Naive B cell (primary cell): ENCODE measurements around the gene IGSF8. TPM values are rescaled to one million over a fixed set of nuclear protein-coding genes. Genes with fewer than 3 reads are reported as not detected.
"Not testable (repeated sequence)": the region's sequence is repeated elsewhere in the genome, so short reads cannot be mapped to it uniquely, and the experiment has no call there.

Source experiments
- ATAC-seq, 2 donors: fragments of 150-1000 bp; cut with Tn5 transposase; 2 replicates each; pipeline ENCODE4 v1.10.0; 2021; ENCODE audit warnings: low read depth in 2 of 2, mild to moderate bottlenecking in 2 of 2, moderate library complexity in 2 of 2
- DNase-seq: peaks from one replicate; pipeline ENCODE4 v3.0.0; 2022
- H3K27ac Mint-ChIP-seq, 6 donors: one replicate each; pipeline ENCODE4 v1.8.0; 2020 to 2022; ENCODE audit warnings: mild to moderate bottlenecking in 6 of 6, mixed read lengths in 6 of 6, moderate library complexity in 5 of 6, inconsistent platforms in 2 of 6
- H3K27me3 Mint-ChIP-seq, 3 donors: one replicate each; pipeline ENCODE4 v1.8.0; 2021 to 2022; ENCODE audit warnings: mixed read lengths in 3 of 3, mild to moderate bottlenecking in 1 of 3
- H3K36me3 Mint-ChIP-seq, 2 donors: one replicate each; pipeline ENCODE4 v1.8.0; 2020 to 2022; ENCODE audit warnings: mixed read lengths in 2 of 2, inconsistent platforms in 1 of 2, mild to moderate bottlenecking in 1 of 2
- H3K4me1 Mint-ChIP-seq, 3 donors: one replicate each; pipeline ENCODE4 v1.8.0; 2020 to 2022; ENCODE audit warnings: mixed read lengths in 3 of 3, inconsistent platforms in 1 of 3, mild to moderate bottlenecking in 1 of 3, moderate library complexity in 1 of 3
- H3K4me3 Mint-ChIP-seq, 8 donors: one replicate each; pipeline ENCODE4 v1.8.0; 2020 to 2022; ENCODE audit warnings: mild to moderate bottlenecking in 8 of 8, mixed read lengths in 8 of 8, moderate library complexity in 8 of 8, inconsistent platforms in 2 of 8
- H3K9me3 Mint-ChIP-seq, 7 donors: one replicate each; pipeline ENCODE4 v1.8.0; 2020 to 2022; ENCODE audit warnings: mixed read lengths in 7 of 7, mild to moderate bottlenecking in 5 of 7, inconsistent platforms in 2 of 7, moderate library complexity in 1 of 7
- polyA plus RNA-seq, 6 donors: library from polyadenylated mRNA; unstranded; fragments of 300-500 nt; fragmentation: Illumina TruSeq; gene quantifications; one replicate each; pipeline ENCODE4 v1.2.3, GENCODE V29; 2021; ENCODE audit warnings: low read depth in 6 of 6

IGSF8 gene
- polyA plus RNA-seq, 6 donors from 2014 or later: 33.6 to 53.1 (median 47.7) TPM

DNA sequence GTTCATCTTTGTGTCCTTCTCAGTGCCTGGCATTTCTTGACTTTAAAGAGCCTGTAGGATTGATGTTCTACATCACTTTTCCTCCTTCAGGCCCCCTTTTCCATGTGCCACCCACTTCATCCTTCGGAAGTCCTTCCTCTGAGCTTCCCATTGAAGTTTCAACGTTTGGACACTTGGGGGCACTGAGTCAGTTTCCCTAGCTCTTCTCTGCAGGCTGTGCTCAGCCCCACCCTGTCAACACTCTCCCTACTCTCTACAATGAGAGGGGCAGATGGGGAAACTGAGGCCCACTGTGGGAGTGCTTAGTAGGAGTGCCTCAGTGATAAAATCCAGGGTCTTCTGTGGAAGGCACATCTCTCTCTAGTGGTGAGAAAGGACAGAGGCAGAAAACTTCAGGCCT lies 40.3 kb downstream of the IGSF8 start:
- H3K4me1 Mint-ChIP-seq: no peaks in the 10 kb centered on the region
- DNase-seq (no peak), ATAC-seq (no peak)
- no peaks in the 10 kb centered on the region for H3K36me3 Mint-ChIP-seq
- H3K9me3 Mint-ChIP-seq: no peaks in the 10 kb centered on the region
- H3K27me3 Mint-ChIP-seq: peaks cover 51 to 88% (median 83%) of the 10 kb centered on the region in 3 donors
- H3K27ac Mint-ChIP-seq: no peak overlapping the region
- no peak overlapping the region for H3K4me3 Mint-ChIP-seq

DNA sequence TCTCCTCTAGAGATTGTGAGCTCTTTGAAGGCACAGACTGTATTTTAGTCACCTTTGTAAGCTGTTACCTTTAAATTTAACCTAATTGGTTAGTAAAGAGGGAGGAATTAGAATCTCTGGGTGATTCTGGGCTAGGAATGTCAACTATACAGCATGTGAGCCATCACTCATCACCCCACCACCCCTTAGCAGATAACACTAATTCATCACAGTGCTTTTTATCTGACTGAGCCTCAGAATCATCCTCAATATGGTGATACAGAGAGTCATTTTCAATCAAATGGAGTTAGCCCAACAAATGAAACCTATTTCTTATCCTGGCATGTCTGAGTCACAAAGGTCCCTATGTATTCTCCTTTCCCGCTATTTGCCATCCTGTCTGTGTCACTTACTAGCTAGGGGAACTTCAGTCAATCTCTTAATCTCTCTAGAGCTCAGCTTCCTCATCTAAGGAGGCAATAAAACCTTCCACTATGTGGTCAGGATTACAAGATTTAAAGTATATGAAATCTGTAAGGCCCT lies 41.7 kb downstream of the IGSF8 start:
- H3K36me3 Mint-ChIP-seq: no peaks in the 10 kb centered on the region
- DNase-seq (no peak), ATAC-seq (no peak)
- no peak overlapping the region for H3K27ac Mint-ChIP-seq
- H3K9me3 Mint-ChIP-seq: no peaks in the 10 kb centered on the region
- H3K4me1 Mint-ChIP-seq: no peaks in the 10 kb centered on the region
- H3K27me3 Mint-ChIP-seq: peaks cover 58 to 98% (median 82%) of the 10 kb centered on the region in 3 donors
- no peak overlapping the region for H3K4me3 Mint-ChIP-seq

DNA sequence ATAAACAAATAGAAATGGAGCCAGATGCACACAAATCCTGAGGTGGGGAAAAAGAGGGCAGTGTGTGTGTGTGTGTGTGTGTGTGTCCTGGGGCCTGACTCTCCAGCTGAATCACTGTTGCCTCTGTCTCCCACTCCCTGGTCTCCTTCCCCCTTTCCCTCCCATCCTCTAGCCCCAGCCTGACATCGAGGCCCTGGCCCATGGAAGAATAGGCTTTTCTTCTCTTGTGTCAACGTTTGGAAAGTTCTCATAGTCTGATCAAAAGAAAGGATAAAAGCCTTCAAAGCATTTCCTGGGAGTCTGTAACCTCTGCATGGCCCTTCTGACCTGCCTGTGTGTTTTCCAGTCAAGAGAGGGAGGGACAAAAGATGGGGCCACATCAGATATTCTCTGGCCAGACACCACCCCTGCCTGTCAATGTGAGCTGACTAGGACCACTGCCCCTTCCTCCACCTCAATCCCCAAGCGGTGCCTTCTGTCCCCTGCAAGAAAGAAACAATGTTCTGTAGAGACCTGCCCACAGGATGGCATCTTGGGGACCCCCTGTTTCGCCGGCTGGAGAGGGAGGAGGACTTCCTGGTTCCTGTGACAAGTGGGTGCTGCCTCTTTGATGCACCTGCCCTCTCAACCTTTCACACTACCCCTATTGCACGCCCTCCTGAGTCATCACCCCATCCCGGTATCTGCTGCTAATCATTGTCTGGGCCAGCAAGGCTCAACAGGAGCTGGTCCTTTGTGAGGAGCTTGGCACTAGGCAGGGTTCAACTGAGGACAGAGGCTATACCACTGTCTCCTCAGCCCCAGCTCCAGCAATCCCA lies 44.7 kb downstream of the IGSF8 start:
- H3K27me3 Mint-ChIP-seq: peaks cover 55 to 93% (median 80%) of the 10 kb centered on the region in 3 donors
- no peak overlapping the region for H3K27ac Mint-ChIP-seq
- no peaks in the 10 kb centered on the region for H3K4me1 Mint-ChIP-seq

DNA sequence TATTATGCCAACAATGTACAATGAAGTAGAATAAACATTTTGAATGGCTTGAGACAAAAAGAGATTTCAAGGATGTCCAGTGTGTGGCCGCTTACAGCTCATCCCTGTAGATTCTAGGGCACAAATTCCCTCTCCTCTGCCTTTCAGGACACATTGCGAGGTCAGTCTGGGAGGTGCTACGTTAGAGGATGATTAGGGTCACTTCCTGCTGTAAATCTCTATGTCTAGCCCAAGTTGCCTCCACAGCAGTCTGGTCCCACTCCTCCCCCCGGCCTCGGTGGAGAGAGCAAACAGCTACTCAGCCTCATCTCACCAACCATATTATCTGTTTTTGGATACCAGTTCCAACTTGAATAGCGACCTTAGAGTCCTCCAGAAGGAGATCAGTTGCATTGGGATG lies 45.5 kb downstream of the IGSF8 start:
- H3K9me3 Mint-ChIP-seq: no peaks in the 10 kb centered on the region
- no peak overlapping the region for H3K27ac Mint-ChIP-seq
- no peaks in the 10 kb centered on the region for H3K4me1 Mint-ChIP-seq
- no peak for DNase-seq
- peaks cover 55 to 89% (median 81%) of the 10 kb centered on the region in 3 donors for H3K27me3 Mint-ChIP-seq
- no peak for ATAC-seq
- no peak overlapping the region for H3K4me3 Mint-ChIP-seq
- H3K36me3 Mint-ChIP-seq: no peaks in the 10 kb centered on the region

More for the DNA sequence above, 44.7 kb downstream of the IGSF8 start:
- Mint-ChIP-seq H3K9me3 (no peaks in the 10 kb centered on the region), H3K4me3 (no peak overlapping the region), H3K36me3 (no peaks in the 10 kb centered on the region)
- ATAC-seq (no peak), DNase-seq (no peak)

GRCh38 chr1:160050619-160051018 lies 47.8 kb downstream of the IGSF8 start:
- no peaks in the 10 kb centered on the region for H3K9me3 Mint-ChIP-seq
- H3K4me3 Mint-ChIP-seq: no peak overlapping the region
- H3K27ac Mint-ChIP-seq: no peak overlapping the region
- no peaks in the 10 kb centered on the region for H3K36me3 Mint-ChIP-seq
- H3K4me1 Mint-ChIP-seq: peaks cover 11 to 15% (median 14%) of the 10 kb centered on the region in 3 donors
- ATAC-seq: no peak
- no peak for DNase-seq
- peaks cover 35 to 71% (median 64%) of the 10 kb centered on the region in 3 donors for H3K27me3 Mint-ChIP-seq

DNA sequence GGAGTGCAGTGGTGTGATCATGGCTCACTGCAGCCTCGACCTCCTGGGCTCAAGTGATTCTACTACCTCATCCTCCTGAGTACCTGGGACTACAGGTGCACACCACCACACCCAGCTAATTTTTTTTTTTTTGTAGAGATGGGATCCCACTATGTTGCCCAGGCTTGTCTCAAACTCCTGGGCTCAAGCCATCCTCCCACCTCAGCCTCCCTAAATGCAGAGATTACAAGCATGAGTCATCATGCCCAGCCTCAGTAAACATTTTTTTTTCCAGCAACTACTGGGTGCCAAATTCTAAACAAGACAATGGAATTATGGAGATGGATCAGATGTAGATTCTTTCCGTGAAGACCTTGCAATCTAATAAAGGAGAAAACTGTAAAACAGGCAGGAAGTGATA lies 48.2 kb downstream of the IGSF8 start:
- H3K9me3 Mint-ChIP-seq, H3K36me3 Mint-ChIP-seq, H3K4me3 Mint-ChIP-seq, DNase-seq, ATAC-seq, H3K27ac Mint-ChIP-seq: not testable (repeated sequence)
- Mint-ChIP-seq H3K27me3 (peaks cover 32 to 71% (median 63%) of the 10 kb centered on the region in 3 donors), H3K4me1 (peaks cover 11 to 15% (median 14%) of the 10 kb centered on the region in 3 donors)

GRCh38 chr1:160049101-160049500 lies 49.3 kb downstream of the IGSF8 start:
- Mint-ChIP-seq H3K9me3 (no peaks in the 10 kb centered on the region), H3K27ac (peak overlapping the region in 3 of 6 donors; percentile 20 to 50 (median 31)), H3K4me3 (no peak overlapping the region), H3K4me1 (peaks cover 11 to 15% (median 14%) of the 10 kb centered on the region in 3 donors), H3K36me3 (no peaks in the 10 kb centered on the region), H3K27me3 (peaks cover 24 to 61% (median 53%) of the 10 kb centered on the region in 3 donors)
- ATAC-seq (no peak), DNase-seq (no peak)

GRCh38 chr1:160048335-160048734 lies 50.1 kb downstream of the IGSF8 start:
- Mint-ChIP-seq H3K9me3 (no peaks in the 10 kb centered on the region), H3K36me3 (no peaks in the 10 kb centered on the region), H3K4me3 (no peak overlapping the region), H3K27ac (peak overlapping the region in 1 of 6 donors; percentile 5), H3K4me1 (peaks cover 11 to 15% (median 14%) of the 10 kb centered on the region in 3 donors), H3K27me3 (peaks cover 16 to 56% (median 48%) of the 10 kb centered on the region in 3 donors)
- DNase-seq (no peak), ATAC-seq (no peak)

DNA sequence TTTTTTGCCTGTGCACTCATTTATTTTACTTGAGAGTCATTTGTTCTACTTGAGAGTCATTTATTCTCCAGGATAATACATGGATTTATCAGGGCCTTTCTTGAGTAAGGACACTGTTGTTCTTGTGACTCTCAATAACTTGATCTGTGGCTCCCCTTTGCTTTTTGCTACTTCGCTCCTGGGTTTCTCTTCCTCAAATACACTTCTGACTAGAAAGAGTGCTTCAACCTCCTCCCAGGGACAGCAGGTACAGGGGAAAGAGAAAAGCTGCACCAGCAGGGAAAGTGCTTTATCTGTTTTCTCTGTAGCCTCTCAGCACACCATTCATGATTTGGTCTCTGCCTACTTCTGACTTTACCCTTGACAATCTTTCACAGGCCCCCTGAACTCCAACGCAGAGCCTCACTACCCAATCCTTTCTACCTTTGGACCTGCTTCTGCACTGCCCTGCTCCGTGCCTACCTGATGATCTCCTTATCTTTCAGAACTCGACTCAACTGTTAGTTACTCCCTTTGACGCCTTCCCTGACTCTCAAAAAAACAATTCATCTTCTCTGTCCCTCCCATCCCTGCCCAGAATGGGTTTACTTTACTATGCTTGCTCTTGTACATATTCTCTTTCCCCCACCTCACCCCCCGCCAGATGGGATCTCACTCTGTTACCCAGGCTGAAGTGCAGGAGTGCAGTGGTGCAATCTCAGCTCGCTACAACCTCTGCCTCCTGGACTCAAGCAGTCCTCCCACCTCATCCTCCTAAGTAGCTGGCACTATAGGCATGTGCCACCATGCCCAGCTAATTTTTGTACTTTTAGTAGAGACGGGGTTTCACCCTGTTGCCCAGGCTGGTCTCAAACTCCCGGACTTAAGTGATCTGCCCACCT lies 51.1 kb downstream of the IGSF8 start:
- no peak overlapping the region for H3K27ac Mint-ChIP-seq

GRCh38 chr1:160046494-160047110 lies 51.8 kb downstream of the IGSF8 start:
- DNase-seq (peak; percentile 44), ATAC-seq (peak; percentile 79 to 80)
- H3K27me3 Mint-ChIP-seq: peaks cover 8 to 46% (median 45%) of the 10 kb centered on the region in 3 donors
- no peaks in the 10 kb centered on the region for H3K36me3 Mint-ChIP-seq
- H3K27ac Mint-ChIP-seq: peak overlapping the region in 2 of 6 donors; percentile 80 to 85
- peak overlapping the region; percentile 51 to 90 (median 82) for H3K4me3 Mint-ChIP-seq
- H3K4me1 Mint-ChIP-seq: peaks cover 11 to 15% (median 14%) of the 10 kb centered on the region in 3 donors
- no peaks in the 10 kb centered on the region for H3K9me3 Mint-ChIP-seq

More for the DNA sequence above, 51.1 kb downstream of the IGSF8 start:
- Mint-ChIP-seq H3K36me3 (no peaks in the 10 kb centered on the region), H3K4me1 (peaks cover 11 to 15% (median 14%) of the 10 kb centered on the region in 3 donors), H3K27me3 (peaks cover 13 to 52% (median 46%) of the 10 kb centered on the region in 3 donors), H3K9me3 (no peaks in the 10 kb centered on the region), H3K4me3 (peak overlapping the region; percentile 51 to 90 (median 82))
- DNase-seq (peak; percentile 24), ATAC-seq (peak; percentile 80 to 86)

GRCh38 chr1:160045653-160046052 lies 52.8 kb downstream of the IGSF8 start:
- H3K27ac Mint-ChIP-seq: no peak overlapping the region
- peaks cover 3 to 49% (median 36%) of the 10 kb centered on the region in 3 donors for H3K27me3 Mint-ChIP-seq
- ATAC-seq (no peak), DNase-seq (no peak)
- peaks cover 11 to 15% (median 14%) of the 10 kb centered on the region in 3 donors for H3K4me1 Mint-ChIP-seq
- H3K9me3 Mint-ChIP-seq: no peaks in the 10 kb centered on the region
- H3K36me3 Mint-ChIP-seq: no peaks in the 10 kb centered on the region
- H3K4me3 Mint-ChIP-seq: no peak overlapping the region

DNA sequence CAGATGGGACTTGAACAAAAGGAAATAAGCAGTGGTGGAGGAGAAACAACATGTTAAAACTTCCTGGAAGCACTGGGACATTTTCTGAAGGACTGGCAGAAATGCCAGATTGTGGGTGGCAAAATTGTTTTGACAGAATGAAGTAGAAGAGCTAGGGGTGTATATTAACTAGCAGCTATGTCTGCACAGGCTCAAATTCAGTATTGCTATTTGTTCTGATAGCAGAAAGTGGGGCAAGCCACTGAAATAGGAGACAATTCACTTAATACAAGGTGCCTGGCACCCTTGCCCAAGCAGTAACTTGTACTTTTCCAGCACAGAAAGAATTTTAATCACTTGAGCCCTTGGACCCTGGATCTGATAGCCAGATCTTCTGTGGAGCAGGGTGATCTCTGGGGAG lies 54.9 kb downstream of the IGSF8 start:
- no peaks in the 10 kb centered on the region for H3K9me3 Mint-ChIP-seq
- H3K36me3 Mint-ChIP-seq: peaks cover 0 to 2% of the 10 kb centered on the region in 2 donors
- peaks cover 3 to 31% (median 20%) of the 10 kb centered on the region in 3 donors for H3K27me3 Mint-ChIP-seq
- no peak for ATAC-seq
- peaks cover 11 to 15% (median 14%) of the 10 kb centered on the region in 3 donors for H3K4me1 Mint-ChIP-seq
- no peak for DNase-seq
- H3K4me3 Mint-ChIP-seq: no peak overlapping the region
- H3K27ac Mint-ChIP-seq: no peak overlapping the region
